Activated naive CD8-positive, alpha-beta T cell treated with anti-CD3 and anti-CD28 coated beads for 36 hours (primary cell): ENCODE measurements around the gene RGS12. TPM values are rescaled to one million over a fixed set of nuclear protein-coding genes. Genes with fewer than 3 reads are reported as not detected.

Source experiments
- DNase-seq: peaks from one replicate; pipeline ENCODE4 v3.0.0; 2021
- H3K27ac Mint-ChIP-seq: one replicate; pipeline ENCODE4 v1.8.0; 2022; ENCODE audit warnings: mild to moderate bottlenecking, moderate library complexity, mixed read lengths
- H3K27me3 Mint-ChIP-seq: one replicate; pipeline ENCODE4 v1.8.0; 2022; ENCODE audit warnings: mild to moderate bottlenecking, mixed read lengths
- H3K36me3 Mint-ChIP-seq: one replicate; pipeline ENCODE4 v1.8.0; 2021; ENCODE audit warnings: mild to moderate bottlenecking, mixed read lengths
- H3K4me1 Mint-ChIP-seq: one replicate; pipeline ENCODE4 v1.8.0; 2021; ENCODE audit warnings: mixed read lengths
- H3K4me3 Mint-ChIP-seq: one replicate; pipeline ENCODE4 v1.8.0; 2022; ENCODE audit warnings: mild to moderate bottlenecking, moderate library complexity, mixed read lengths
- H3K9me3 Mint-ChIP-seq: one replicate; pipeline ENCODE4 v1.8.0; 2022; ENCODE audit warnings: mixed read lengths
- total RNA-seq, 2 experiments: library from RNA; stranded (reverse); gene quantifications; one replicate each; pipeline ENCODE4 v1.2.3, GENCODE V29; 2021

The RGS12 gene
- total RNA-seq = 1 to 10 TPM; 1.7 to 2.9 TPM

GRCh38 chr4:3292571-3293400 is at the start of gene RGS12:
TSS of gene RGS12 (plus strand) at chr4:3293021. CDS start at chr4:3316171, 23,150 bp downstream.
- H3K4me3 Mint-ChIP-seq = peak within 1 kb of the TSS; percentile 91
- H3K27ac Mint-ChIP-seq = no peak within 1 kb of the TSS
- peaks cover 6% of the 10 kb centered on the region for H3K4me1 Mint-ChIP-seq
- H3K27me3 Mint-ChIP-seq = peaks cover 44% of the 10 kb centered on the region
- H3K36me3 Mint-ChIP-seq = no peaks in the 10 kb centered on the region
- DNase-seq = peak; percentile 89
- peaks cover 4% of the 10 kb centered on the region for H3K9me3 Mint-ChIP-seq

- peaks cover 9% of the 10 kb centered on the region for H3K4me1 Mint-ChIP-seq
- no peaks in the 10 kb centered on the region for H3K9me3 Mint-ChIP-seq
- no peak overlapping the region for H3K27ac Mint-ChIP-seq
- no peak overlapping the region for H3K4me3 Mint-ChIP-seq
- H3K36me3 Mint-ChIP-seq = peaks cover 2% of the 10 kb centered on the region
- H3K27me3 Mint-ChIP-seq = no peaks in the 10 kb centered on the region
- no peak for DNase-seq
Observed at GRCh38 chr4:3243136-3243780, 49.6 kb upstream of the RGS12 start.

GRCh38 chr4:3244002-3244401 is 48.8 kb upstream of the RGS12 start:
- H3K9me3 Mint-ChIP-seq = no peaks in the 10 kb centered on the region
- no peak for DNase-seq
- no peaks in the 10 kb centered on the region for H3K27me3 Mint-ChIP-seq
- H3K4me3 Mint-ChIP-seq = no peak overlapping the region
- no peak overlapping the region for H3K27ac Mint-ChIP-seq
- peaks cover 2% of the 10 kb centered on the region for H3K36me3 Mint-ChIP-seq
- H3K4me1 Mint-ChIP-seq = peaks cover 9% of the 10 kb centered on the region

GRCh38 chr4:3244747-3245146 is 48.1 kb upstream of the RGS12 start:
- Mint-ChIP-seq H3K4me3 (no peak overlapping the region), H3K4me1 (peaks cover 9% of the 10 kb centered on the region), H3K27me3 (no peaks in the 10 kb centered on the region), H3K27ac (no peak overlapping the region), H3K36me3 (peaks cover 2% of the 10 kb centered on the region), H3K9me3 (no peaks in the 10 kb centered on the region)
- no peak for DNase-seq

- DNase-seq = no peak
- H3K36me3 Mint-ChIP-seq = peaks cover 2% of the 10 kb centered on the region
- no peak overlapping the region for H3K4me3 Mint-ChIP-seq
- no peaks in the 10 kb centered on the region for H3K9me3 Mint-ChIP-seq
- H3K27ac Mint-ChIP-seq = no peak overlapping the region
- H3K27me3 Mint-ChIP-seq = no peaks in the 10 kb centered on the region
- peaks cover 9% of the 10 kb centered on the region for H3K4me1 Mint-ChIP-seq
Observed at GRCh38 chr4:3245676-3246075, 47.1 kb upstream of the RGS12 start.

GRCh38 chr4:3246458-3247398 is 46.1 kb upstream of the RGS12 start:
- H3K27ac Mint-ChIP-seq = no peak overlapping the region
- H3K27me3 Mint-ChIP-seq = no peaks in the 10 kb centered on the region
- no peak overlapping the region for H3K4me3 Mint-ChIP-seq
- no peak for DNase-seq
- H3K36me3 Mint-ChIP-seq = no peaks in the 10 kb centered on the region
- no peaks in the 10 kb centered on the region for H3K9me3 Mint-ChIP-seq
- peaks cover 9% of the 10 kb centered on the region for H3K4me1 Mint-ChIP-seq

GRCh38 chr4:3247399-3248177 is 45.2 kb upstream of the RGS12 start:
- no peak overlapping the region for H3K27ac Mint-ChIP-seq
- no peaks in the 10 kb centered on the region for H3K36me3 Mint-ChIP-seq
- no peaks in the 10 kb centered on the region for H3K9me3 Mint-ChIP-seq
- DNase-seq = no peak
- H3K27me3 Mint-ChIP-seq = no peaks in the 10 kb centered on the region
- no peak overlapping the region for H3K4me3 Mint-ChIP-seq
- peaks cover 6% of the 10 kb centered on the region for H3K4me1 Mint-ChIP-seq

GRCh38 chr4:3248178-3248480 is 44.7 kb upstream of the RGS12 start:
- H3K36me3 Mint-ChIP-seq = no peaks in the 10 kb centered on the region
- no peaks in the 10 kb centered on the region for H3K9me3 Mint-ChIP-seq
- H3K4me1 Mint-ChIP-seq = peaks cover under 1% of the 10 kb centered on the region
- DNase-seq = no peak
- H3K27ac Mint-ChIP-seq = no peak overlapping the region
- no peaks in the 10 kb centered on the region for H3K27me3 Mint-ChIP-seq
- H3K4me3 Mint-ChIP-seq = no peak overlapping the region

- Mint-ChIP-seq H3K36me3 (no peaks in the 10 kb centered on the region), H3K27me3 (no peaks in the 10 kb centered on the region), H3K4me3 (no peak within 1 kb of the TSS), H3K27ac (no peak within 1 kb of the TSS), H3K9me3 (no peaks in the 10 kb centered on the region), H3K4me1 (no peaks in the 10 kb centered on the region)
- no peak for DNase-seq
Observed at GRCh38 chr4:3248811-3249661, 43.8 kb upstream of the RGS12 start, which contains the start of gene MSANTD1. TSS of gene MSANTD1 (plus strand) at chr4:3249159. CDS start at chr4:3249223, 64 bp downstream.

- H3K27ac Mint-ChIP-seq = no peak overlapping the region
- H3K9me3 Mint-ChIP-seq = no peaks in the 10 kb centered on the region
- no peaks in the 10 kb centered on the region for H3K27me3 Mint-ChIP-seq
- H3K36me3 Mint-ChIP-seq = no peaks in the 10 kb centered on the region
- no peak for DNase-seq
- no peaks in the 10 kb centered on the region for H3K4me1 Mint-ChIP-seq
- no peak overlapping the region for H3K4me3 Mint-ChIP-seq
Observed at GRCh38 chr4:3249711-3250437, 42.9 kb upstream of the RGS12 start.

GRCh38 chr4:3250438-3250955 is 42.3 kb upstream of the RGS12 start:
- H3K9me3 Mint-ChIP-seq = no peaks in the 10 kb centered on the region
- DNase-seq = no peak
- H3K27me3 Mint-ChIP-seq = no peaks in the 10 kb centered on the region
- no peaks in the 10 kb centered on the region for H3K36me3 Mint-ChIP-seq
- no peak overlapping the region for H3K4me3 Mint-ChIP-seq
- H3K4me1 Mint-ChIP-seq = no peaks in the 10 kb centered on the region
- H3K27ac Mint-ChIP-seq = no peak overlapping the region

- Mint-ChIP-seq H3K36me3 (no peaks in the 10 kb centered on the region), H3K27ac (no peak overlapping the region), H3K9me3 (no peaks in the 10 kb centered on the region), H3K4me3 (no peak overlapping the region), H3K4me1 (no peaks in the 10 kb centered on the region), H3K27me3 (no peaks in the 10 kb centered on the region)
- no peak for DNase-seq
Observed at GRCh38 chr4:3250956-3251690, 41.7 kb upstream of the RGS12 start.
